ENCODE results near the gene SFT2D3. TPM values are rescaled to one million over a fixed set of nuclear protein-coding genes. Genes with fewer than 3 reads are reported as not detected.

The SFT2D3 gene
- total RNA-seq, 1 donor from 2014 or later, result 7.3 TPM

DNA sequence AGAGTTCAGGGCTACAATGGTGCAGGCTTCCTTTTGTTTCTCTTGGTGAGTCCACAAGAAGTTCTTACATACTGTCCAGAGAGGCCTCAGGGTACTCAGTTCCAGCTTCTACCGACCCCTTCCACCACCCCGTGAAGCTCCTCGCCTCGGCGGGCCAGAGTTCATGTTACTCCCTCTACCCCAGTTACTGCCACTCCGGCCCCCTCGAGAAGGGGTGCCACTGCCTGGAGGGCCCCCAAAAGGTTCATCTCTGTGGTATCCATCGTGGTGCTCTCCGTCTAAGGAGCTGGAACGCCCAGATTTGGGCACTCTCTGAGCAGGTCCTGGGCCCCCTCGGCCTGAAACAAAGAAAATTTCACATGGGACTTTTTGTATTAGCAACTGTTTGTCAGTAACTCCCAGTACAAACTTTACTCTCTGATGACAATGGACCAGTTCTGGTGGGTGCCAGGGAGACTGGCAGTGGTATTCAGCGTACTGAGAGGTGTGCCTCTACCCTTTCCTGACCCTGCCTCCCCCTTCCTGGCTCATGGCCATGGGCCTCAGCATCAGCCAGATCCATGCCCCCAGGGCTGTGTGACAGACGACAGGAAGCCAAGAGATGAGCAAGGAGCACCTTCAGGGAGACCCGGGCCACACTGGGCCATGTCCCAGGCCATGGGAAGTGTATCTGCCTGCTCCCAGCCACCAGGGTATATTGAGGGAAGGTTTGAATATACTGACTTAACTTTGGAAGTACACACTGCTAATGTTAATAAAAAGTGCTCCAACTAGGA lies 5.1 kb downstream of the SFT2D3 start:
- DNase-seq (ENCODE audit: low spot score), result no peak

DNA sequence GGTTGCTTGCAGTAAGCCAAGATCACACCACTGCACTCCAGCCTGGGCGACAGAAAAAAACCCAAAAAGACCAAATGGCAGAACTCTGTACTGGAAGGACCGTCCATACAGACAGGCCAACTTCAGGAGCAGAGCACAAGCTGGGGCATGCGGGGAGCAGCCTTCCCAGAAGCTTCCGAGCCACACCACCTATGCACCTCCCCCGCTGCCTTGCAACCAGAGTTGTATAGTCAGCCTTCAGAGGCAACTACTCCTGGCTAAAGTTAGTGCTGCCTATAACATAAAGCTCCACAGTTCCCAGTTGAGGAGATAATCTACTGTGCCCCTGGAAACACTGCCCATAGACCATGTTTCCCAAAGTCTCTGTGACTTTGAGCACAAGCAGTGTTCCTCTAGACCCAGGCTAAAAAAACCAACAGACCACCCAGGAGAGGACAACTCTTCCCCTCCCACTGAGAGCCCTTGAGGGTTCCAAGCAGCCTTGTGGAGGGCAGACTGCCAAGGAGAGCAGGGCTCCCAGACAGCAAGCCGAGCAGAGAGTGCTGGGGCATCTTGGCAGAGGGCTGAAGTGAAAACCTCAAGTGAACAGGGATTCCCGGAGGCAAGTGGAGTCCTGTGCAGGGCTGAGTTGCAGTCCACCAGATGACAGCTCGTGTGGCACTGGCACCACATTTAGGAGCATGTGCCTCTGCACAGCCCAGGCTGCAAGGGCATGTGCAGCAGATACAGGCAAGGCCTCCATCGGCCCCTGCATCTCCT lies 6.8 kb downstream of the SFT2D3 start:
- DNase-seq (ENCODE audit: low spot score), result no peak

DNA sequence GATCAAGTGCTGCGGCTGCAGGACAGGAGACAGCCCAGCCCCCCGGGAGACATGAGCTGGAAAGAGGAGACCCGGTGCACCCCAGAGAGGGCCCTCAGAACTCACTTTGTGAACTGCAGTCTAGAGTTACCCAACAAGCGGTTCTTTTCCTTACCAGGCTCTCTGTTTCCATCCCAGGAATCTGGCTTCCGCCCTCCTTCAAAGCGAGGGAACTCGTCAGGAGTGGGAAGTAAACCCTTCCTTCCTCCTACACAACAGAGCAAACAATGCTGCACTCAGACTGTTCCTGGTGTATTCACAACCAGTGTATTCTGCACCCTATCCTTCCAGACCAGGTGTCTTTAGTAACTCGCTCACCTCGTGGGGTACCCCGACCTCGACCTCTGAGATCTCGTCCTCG lies 8.0 kb downstream of the SFT2D3 start:
- DNase-seq (ENCODE audit: low spot score), result no peak

DNA sequence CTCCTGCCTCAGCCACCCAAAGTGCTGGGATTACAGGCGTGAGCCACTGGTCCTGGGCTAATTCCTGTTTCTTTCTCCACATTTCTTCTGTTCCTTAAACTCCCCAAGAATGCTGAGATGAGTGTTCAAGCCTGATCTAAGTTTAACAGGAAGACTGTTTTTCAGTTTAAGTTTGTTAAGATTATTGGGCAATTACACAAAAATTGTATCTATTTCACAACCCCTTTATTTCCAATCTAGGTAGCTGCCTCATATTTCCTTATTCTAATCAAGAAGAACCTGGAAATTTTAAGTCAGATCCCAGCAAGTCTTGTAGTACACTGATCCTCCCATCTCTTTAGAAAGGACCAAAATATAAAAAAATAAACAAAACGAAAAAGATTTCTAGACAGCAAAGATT lies 11.7 kb downstream of the SFT2D3 start:
- no peak for DNase-seq (ENCODE audit: low spot score)

DNA sequence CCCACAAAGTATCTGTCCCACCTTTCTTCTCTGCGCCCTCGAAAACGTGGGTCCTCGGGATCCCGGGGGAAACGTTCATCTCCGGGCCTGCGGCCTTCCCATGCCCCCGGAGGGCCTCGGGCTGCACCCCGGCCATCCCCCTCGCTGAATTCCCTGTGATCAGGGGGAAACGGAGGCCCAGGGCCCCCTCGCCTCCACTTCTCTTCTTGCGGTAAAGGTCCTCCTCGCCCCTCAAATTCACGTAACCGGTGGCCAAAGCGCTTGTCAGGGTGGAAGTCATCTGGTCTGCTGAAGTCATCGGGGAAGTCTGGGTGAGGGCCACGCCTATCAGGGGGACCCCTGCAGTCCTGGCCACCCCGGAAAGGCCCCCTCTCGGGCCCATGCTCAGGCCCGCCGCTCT lies 12.3 kb downstream of the SFT2D3 start:
- DNase-seq (ENCODE audit: low spot score), result no peak

DNA sequence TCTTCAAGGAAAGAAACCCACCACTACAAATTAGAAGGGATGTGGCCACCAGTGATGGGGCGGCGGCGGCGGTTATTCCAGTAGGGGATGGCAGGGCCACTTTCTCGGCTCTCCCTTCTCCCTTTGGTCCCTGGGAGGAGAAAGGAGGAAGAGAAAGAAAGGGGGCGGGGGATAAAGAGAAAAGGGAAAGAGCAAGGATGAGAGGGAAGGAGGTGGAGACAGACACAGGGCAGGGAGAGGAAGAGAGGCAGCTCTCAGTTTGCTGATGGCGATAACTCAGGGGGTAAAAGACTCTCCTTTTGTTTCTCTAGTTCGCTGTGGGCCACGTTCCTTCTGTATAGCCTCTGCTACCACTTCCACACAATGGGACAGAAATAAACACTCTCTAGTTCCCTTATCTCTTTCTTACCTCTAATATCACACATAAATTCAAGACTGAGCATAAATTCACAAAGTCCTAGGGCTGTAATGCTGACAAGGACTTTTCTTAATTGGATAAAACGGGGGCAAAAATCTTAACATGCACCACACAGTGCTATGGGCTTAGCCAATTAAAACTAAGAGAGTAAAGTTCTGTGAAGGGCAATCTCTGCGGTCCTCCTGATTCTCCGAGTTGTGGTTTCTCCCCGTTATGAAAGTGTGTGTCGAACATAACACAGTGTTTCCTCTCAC lies 14.6 kb downstream of the SFT2D3 start:
- no peak for DNase-seq (ENCODE audit: low spot score)

DNA sequence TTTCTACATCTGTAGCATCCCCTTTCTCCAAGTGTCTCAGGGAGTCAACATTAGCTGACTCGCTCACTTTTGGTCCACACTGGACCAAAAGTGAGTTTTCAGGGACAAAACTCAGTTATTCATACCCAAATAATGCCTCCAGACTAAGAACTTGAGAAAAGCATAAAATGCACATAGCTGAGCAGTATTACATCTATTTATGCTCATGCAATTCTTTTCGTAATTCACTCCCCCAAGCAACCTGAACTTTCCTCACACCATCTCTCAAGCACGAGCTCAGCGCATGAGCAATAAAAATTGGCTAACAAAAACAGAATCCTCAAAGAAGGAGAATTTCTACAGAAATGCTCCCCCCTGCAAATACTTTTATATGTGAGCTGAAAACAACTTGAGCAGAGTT lies 17.0 kb downstream of the SFT2D3 start:
- DNase-seq (ENCODE audit: low spot score), result no peak

DNA sequence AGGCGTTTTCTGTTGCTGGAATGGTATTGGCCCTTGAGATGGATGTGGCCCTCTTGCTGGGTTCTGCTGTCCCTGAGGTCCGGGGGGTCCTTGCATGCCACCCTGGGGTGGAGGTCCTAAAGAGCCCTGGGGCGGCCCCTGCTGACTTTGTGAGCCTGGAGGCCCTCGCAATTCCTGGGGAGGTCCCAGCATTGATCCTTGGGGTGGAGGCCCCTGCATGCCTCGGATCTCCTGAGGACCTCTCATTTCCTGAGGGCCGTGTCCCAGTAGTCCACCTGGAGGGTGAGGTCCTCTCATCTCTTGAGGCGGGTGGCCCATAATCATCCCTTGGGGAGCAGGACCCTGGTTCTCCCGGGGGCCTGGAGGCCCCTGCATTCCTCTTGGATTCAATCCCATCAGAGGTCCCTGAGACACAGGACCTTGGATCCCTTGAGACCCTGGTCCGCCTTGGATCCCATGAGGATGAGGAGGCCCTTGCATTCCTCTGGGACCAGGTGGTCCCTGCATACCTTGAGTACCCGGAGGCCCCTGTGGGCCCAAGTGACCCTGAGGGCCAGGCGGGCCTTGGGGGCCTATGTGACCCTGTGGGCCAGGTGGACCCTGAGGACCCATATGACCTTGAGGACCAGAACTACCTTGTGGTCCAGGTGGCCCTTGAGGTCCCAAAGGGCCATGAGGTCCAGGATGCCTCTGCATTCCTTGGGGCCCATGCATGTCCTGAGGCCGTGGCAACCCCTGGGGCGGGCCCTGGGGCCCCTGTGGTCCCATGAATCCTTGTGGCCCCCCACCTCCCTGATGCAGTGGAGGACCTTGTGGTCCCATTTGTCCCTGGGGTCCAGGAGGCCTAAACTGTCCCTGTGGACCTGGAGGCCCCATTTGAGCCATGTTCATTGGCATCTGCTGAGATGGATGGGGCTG lies 18.3 kb downstream of the SFT2D3 start:
- no peak for DNase-seq (ENCODE audit: low spot score)

DNA sequence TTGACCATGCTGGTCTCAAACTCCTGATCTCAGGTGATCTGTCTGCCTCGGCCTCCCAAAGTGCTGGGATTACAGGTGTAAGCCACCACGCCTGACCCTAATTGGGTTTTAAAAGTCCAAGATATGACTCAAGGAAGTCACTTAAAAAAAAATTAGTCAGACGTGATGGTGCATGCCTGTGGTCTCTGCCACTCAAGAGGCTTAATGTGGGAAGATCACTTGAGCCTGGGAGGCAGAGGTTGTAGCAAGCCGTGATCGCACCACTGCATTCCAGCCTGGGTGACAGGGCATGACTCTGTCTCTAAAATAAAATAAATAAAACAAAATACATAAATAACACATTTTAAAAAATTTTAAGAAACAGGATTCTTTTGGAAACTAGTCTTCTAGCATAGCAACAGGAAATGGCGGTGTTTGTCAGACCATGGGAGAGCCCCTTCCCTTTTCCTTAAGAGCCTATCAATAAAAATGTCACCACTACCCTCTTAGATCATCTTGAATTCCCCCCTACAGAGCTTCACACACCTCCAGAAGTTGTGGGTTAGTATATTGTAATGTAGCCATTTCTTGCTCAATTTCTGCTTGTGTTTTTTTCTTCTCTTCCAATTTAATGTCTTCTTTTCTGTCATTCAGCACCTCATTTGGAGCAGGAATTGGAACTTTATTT lies 20.1 kb downstream of the SFT2D3 start:
- DNase-seq (ENCODE audit: low spot score), result no peak

DNA sequence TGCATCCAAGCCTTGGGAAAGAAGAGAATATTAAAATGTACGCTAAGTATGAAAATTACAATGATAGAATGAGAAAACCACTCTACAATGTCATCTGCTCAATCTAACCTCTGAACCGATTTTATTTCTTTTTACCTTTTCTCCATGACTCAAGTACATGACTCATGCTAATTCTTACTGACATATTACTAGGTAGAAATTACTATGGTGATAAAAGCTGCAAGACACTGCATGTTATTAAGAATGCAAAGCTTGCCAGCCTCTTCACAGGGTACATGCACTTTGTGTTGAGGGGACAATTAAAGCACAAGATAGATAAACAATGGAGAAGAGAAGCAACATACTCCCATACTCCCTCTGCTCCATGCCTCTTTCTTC lies 20.7 kb downstream of the SFT2D3 start:
- DNase-seq (ENCODE audit: low spot score), result no peak

DNA sequence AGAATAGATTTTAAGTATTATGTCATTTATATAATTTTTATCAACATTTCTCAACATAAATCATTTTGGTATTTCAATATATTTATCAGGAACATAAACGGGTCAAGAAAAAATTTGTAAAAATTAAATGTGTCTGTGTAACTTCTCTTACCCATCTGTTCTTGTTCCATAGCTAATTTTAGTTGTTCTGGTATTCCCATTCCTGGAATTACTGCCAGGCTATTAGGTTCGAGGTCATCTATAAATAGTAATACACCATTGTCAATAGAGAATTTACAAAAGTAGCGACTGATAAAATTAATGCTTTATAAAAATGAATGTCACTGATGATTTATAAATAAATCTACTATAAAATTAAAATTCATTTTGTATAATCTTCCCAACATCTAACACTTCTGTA lies 21.5 kb downstream of the SFT2D3 start:
- no peak for DNase-seq (ENCODE audit: low spot score)

DNA sequence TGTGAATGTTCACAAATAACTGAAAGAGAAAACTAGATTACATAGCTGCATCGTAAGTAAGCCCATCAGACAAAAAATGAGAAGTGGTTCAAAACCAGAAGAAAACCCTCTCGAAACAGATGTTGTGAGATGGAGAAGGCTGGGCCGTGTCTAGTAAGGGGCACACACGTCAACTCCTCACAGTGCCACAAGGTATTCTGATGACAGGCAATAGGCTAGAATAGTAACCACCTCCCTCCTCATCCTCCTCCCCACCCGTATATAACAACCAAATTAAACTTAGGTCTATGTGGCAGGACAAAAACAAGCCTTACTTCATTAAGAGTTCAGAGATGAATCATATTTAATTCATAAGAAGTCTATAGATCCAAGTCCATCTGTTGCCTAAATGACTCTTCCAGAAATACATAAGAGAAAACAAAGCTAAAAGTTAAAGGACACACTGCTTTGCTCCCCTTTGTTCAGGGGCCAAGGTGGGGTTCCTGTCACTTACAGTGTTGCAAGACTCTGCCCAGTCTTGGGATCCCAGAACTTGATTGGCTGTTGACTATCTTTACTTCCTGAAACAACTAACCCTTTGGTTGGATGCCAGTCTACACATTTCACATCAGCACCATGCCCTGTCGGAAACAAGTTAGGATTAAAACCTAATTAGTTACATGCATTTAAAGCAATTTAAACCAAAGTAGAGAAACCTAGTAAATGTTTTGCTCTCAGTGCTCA lies 25.0 kb downstream of the SFT2D3 start:
- DNase-seq (ENCODE audit: low spot score), result no peak

DNA sequence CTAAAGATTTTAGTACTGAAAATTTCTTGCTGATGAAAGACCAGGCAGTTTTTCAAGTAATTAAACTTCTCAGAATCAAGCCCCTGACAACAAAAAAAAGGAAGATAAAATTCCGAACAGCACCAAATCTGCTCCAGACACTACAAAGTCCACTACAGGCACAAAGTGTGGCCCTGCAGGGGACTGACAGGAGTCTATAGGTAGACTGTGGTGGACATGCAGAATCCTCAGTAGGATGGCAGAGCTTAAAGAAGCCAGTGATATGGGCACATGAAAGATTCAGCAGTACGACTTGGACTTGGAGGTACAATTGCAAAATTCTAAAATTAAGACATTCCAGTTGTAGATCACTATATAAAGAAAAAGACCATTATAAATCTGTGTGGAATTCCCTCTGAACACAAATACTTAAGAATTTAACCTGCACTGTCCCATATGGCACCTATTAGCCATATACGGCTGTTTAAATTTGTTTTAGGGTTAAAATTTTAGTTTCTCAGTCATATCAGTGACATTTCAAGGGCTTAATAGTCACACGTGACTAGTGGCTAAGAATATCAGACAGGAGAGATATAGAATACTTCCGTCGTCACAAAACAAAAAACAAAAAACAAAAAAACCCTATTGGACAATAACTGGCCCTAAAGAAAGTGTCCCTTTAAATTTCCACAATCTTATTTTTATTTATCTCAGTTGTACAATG lies 32.0 kb downstream of the SFT2D3 start:
- no peak for DNase-seq (ENCODE audit: low spot score)

DNA sequence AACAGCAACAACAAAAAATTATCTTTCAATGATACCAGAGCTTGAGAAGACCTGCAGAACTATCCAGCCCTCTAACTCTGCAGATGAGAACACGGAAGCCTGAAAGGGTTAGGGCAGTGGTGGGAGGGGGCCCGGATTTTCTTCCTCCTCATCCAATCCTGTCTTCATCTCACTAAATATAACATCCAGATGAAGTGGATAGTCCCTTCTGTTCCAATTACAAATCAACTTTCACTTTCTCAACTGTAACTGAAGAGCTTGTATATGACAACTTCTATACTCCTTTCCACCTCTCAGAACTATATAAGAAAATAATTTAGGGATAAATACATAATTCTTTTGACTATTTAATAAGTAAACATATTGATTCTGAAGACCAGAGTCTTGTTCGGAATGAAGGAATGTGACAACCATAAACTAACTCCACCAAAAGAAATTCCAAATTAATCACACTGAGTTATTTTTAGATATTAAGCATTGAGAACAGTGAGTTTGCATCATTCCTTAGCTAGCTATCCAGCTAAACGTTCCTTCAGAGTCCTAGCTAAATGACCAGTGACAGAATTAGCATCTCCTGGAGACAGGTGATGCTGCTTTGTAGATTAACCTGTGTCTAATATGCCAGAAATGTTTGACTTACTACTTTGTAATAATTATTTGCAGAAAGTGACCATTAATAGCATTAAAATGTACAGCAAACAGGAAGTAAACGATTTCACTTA lies 32.7 kb downstream of the SFT2D3 start:
- DNase-seq (ENCODE audit: low spot score), result no peak

DNA sequence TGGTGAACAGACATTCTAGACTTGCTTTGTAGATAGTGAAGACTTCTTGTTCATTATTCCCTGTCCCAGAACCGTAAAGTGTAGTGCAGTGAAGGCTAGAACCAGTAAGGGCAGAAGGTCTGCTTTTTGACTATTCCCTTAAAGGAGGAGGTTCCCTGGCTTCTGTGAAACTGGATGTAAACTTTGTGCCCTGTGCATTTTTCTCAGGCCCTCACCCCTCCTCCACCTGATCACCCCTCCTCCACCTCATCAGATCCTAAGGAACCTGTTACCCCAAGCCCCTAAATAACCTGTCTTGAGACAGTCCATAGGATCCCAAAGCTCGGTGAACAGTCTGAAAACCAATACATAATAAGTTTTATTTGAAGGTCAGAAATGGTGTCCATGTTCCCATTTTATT lies 33.7 kb downstream of the SFT2D3 start:
- DNase-seq (ENCODE audit: low spot score), result no peak

DNA sequence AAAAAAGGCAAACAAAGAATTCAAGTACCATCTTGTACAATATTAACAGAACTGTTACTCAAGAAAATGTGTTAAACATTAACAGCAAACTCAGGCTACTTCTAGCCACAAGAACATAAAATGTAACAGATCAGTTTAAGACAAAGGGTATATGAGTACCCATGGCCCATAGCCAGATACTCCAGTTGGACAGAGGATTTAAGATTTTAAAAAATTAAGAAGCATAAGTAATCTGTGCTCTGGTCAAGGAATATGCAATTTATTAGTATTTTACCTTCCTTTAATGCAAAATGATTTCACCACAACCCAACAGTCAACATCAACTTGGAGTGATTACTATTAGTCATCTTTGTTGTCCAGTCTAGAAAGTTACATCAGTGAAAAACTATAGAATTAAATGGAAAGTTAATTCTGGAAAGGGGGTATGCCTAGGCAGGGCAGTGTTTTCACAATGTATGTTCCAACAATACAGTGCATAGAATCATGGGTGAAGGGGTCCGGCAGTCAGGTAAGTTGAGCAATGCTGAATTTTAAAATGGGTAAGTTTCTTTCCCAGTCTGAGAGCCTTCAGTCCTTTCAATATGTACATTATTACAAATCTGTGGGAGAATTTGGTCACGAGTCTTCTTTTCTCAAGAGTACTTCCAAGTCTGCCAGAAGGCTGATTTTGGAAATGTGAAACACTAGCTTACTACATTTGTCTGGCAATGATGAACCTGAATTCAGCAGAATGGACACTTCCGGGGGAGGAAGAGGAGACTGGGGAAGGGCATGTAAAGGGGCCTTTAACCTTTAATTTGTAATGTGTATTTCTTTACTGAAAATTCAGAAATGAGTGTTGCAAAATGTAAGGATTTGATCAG lies 34.5 kb downstream of the SFT2D3 start:
- no peak for DNase-seq (ENCODE audit: low spot score)

DNA sequence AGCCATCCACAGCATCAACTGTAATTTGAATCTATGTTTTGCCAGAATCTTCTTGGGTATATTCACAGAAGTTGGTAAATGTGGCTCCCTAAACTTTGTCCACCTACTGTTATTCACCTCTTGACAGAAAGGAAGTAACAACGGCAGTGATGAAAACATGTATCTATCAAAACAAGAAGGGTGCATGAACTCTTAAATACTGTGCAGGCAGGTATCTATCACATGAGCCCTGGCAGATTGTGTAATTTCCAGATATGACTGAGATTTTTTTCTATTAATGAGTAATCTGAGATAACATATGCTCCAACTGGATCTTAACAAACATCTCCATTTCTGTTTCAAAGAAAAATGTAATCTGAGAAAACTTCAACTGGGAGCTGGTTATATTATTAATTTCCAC lies 36.6 kb downstream of the SFT2D3 start:
- DNase-seq (ENCODE audit: low spot score), result no peak

DNA sequence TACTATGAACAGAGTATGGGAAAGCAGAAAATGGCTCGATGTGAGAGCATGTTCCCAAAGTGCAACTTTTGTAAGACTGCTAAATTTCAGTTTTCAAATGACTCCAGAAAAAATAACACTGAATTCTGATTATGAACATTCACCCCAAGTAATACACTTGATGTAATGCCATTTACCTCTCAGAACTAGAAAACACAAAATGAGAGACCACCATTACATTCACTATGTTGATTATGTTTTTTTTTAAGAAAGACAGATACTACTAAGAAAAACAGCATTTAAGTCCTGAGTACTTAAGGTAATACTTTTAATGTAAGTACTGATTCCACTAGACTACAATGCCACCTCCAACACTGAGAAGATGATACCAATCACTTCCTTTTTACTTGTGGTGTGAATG lies 38.5 kb downstream of the SFT2D3 start:
- no peak for DNase-seq (ENCODE audit: low spot score)

Data from ureter (tissue), 1 donor.